Mesenchymal stem cell (in vitro differentiated cells and primary cell): ENCODE results near the gene METTL26.
A peak's percentile ranks its signal among the peaks of the same experiment; 100 is the strongest.

Experiments
- DNase-seq: peaks from one replicate; pipeline ENCODE4 v3.0.0-alpha.2; 2013
- H2AFZ ChIP-seq: one replicate; pipeline ENCODE4 v1.6.1; 2013; ENCODE audit warnings: low read depth, mild to moderate bottlenecking, control low read depth, inconsistent platforms, low read length, moderate library complexity
- H2AK5ac ChIP-seq: 2 replicates; pipeline ENCODE4 v1.6.1; 2013; ENCODE audit warnings: low read length, moderate library complexity, mild to moderate bottlenecking, inconsistent platforms; ENCODE audit not compliant: severe bottlenecking
- H2BK120ac ChIP-seq: one replicate; pipeline ENCODE4 v1.6.1; 2013; ENCODE audit warnings: low read depth, mild to moderate bottlenecking, inconsistent platforms, low read length, moderate library complexity
- H2BK12ac ChIP-seq, 2 experiments: one replicate each; pipeline ENCODE4 v1.6.1; 2013; ENCODE audit warnings: inconsistent platforms in 2 of 2, low read length in 2 of 2, mild to moderate bottlenecking in 2 of 2, moderate library complexity in 2 of 2, control low read depth in 1 of 2
- H2BK15ac ChIP-seq: one replicate; pipeline ENCODE4 v1.6.1; 2013; ENCODE audit warnings: mild to moderate bottlenecking, low read depth, inconsistent platforms; ENCODE audit not compliant: poor library complexity, severe bottlenecking
- H2BK5ac ChIP-seq: 2 replicates; pipeline ENCODE4 v1.6.1; 2013; ENCODE audit warnings: low read depth, mild to moderate bottlenecking, low read length, control low read depth, inconsistent platforms; ENCODE audit not compliant: poor library complexity, severe bottlenecking
- H3K14ac ChIP-seq, 2 experiments: one replicate each; pipeline ENCODE4 v1.6.1; 2013; ENCODE audit warnings: inconsistent platforms in 2 of 2, low read length in 2 of 2, control low read depth in 1 of 2, mild to moderate bottlenecking in 1 of 2, moderate library complexity in 1 of 2
- H3K18ac ChIP-seq, 2 experiments: one replicate each; pipeline ENCODE4 v1.6.1; 2013; ENCODE audit warnings: inconsistent platforms in 2 of 2, low read length in 2 of 2, control low read depth in 1 of 2, low read depth in 1 of 2, mild to moderate bottlenecking in 1 of 2
- H3K23ac ChIP-seq, 2 experiments: one replicate each; pipeline ENCODE4 v1.6.1; 2013; ENCODE audit warnings: inconsistent platforms in 2 of 2, low read length in 2 of 2, mild to moderate bottlenecking in 2 of 2, moderate library complexity in 2 of 2, control low read depth in 1 of 2
- H3K27ac ChIP-seq: 2 replicates; pipeline ENCODE4 v1.5.1; 2013; ENCODE audit warnings: mild to moderate bottlenecking, moderate library complexity, low read length, control low read depth, inconsistent platforms; ENCODE audit not compliant: poor library complexity, severe bottlenecking
- H3K27me3 ChIP-seq, 2 experiments: 2 replicates each; pipeline versions ENCODE4 v1.6.1 to v1.7.0; 2013; ENCODE audit warnings: low read length in 2 of 2, mild to moderate bottlenecking in 2 of 2, moderate library complexity in 2 of 2, control low read depth in 1 of 2, inconsistent platforms in 1 of 2; ENCODE audit not compliant: control insufficient read depth in 1 of 2, insufficient read depth in 1 of 2
- H3K36me3 ChIP-seq, 2 experiments: 2 replicates each; pipeline versions ENCODE4 v1.6.1 to v1.7.0; 2013; ENCODE audit warnings: low read length in 2 of 2, control low read depth in 1 of 2, inconsistent platforms in 1 of 2, low read depth in 1 of 2, mild to moderate bottlenecking in 1 of 2; ENCODE audit not compliant: insufficient read depth in 2 of 2, control insufficient read depth in 1 of 2
- H3K4ac ChIP-seq, 2 experiments: one replicate each; pipeline ENCODE4 v1.6.1; 2013; ENCODE audit warnings: inconsistent platforms in 2 of 2, low read length in 2 of 2, mild to moderate bottlenecking in 2 of 2, moderate library complexity in 2 of 2, control low read depth in 1 of 2, low read depth in 1 of 2
- H3K4me1 ChIP-seq: 2 replicates; pipeline ENCODE4 v1.6.1; 2013; ENCODE audit warnings: low read depth, low read length, control low read depth; ENCODE audit not compliant: control insufficient read depth, insufficient read depth
- H3K4me2 ChIP-seq: 2 replicates; pipeline ENCODE4 v1.6.1; 2013; ENCODE audit warnings: low read length, mild to moderate bottlenecking, inconsistent platforms; ENCODE audit not compliant: poor library complexity, severe bottlenecking
- H3K4me3 ChIP-seq, 2 experiments: 2 replicates each; pipeline versions ENCODE4 v1.5.1 to v1.7.0; 2013; ENCODE audit warnings: low read length in 2 of 2, mild to moderate bottlenecking in 2 of 2, control low read depth in 1 of 2, low read depth in 1 of 2; ENCODE audit not compliant: insufficient read depth in 1 of 2
- H3K79me1 ChIP-seq: replicated peaks from 2 replicates; pipeline ENCODE4 v1.6.1; 2013; ENCODE audit warnings: mild to moderate bottlenecking, control low read depth, low read length, inconsistent platforms; ENCODE audit not compliant: poor library complexity, severe bottlenecking
- H3K9ac ChIP-seq: 2 replicates; pipeline ENCODE4 v1.7.0; 2013; ENCODE audit warnings: mild to moderate bottlenecking, low read length, moderate library complexity
- H3K9me3 ChIP-seq: 2 replicates; pipeline ENCODE4 v1.7.0; 2013; ENCODE audit warnings: mild to moderate bottlenecking, low read length; ENCODE audit not compliant: control insufficient read depth
- H4K8ac ChIP-seq: one replicate; pipeline ENCODE4 v1.6.1; 2013; ENCODE audit warnings: inconsistent platforms, mild to moderate bottlenecking, low read length, moderate library complexity
- H4K91ac ChIP-seq: one replicate; pipeline ENCODE4 v1.6.1; 2013; ENCODE audit warnings: mild to moderate bottlenecking, low read length, inconsistent platforms
- WGBS: methylation state at CpG from one replicate; pipeline ENCODE4 v1.1.7; 2013; ENCODE audit warnings: mixed read lengths; 5-methylcytosine and 5-hydroxymethylcytosine counted together

The METTL26 gene

GRCh38 chr16:586645-587590, 49.2 kb downstream of the METTL26 start:
- H3K4ac ChIP-seq: no peak overlapping the region
- H3K27me3 ChIP-seq: no peaks in the 10 kb centered on the region
- peak overlapping the region in 1 of 2 experiments; percentile 88 for H3K4me3 ChIP-seq
- no peak overlapping the region for H3K14ac ChIP-seq
- peaks cover 6 to 20% of the 10 kb centered on the region in 2 experiments for H3K36me3 ChIP-seq
- H4K8ac ChIP-seq: no peak overlapping the region
- H3K23ac ChIP-seq: no peak overlapping the region
- peak overlapping the region; percentile 23 for H4K91ac ChIP-seq
- H2AFZ ChIP-seq: no peak overlapping the region
- peak overlapping the region in 1 of 2 experiments; percentile 13 for H3K18ac ChIP-seq
- no peaks in the 10 kb centered on the region for H3K9me3 ChIP-seq
- no peak overlapping the region for H3K4me2 ChIP-seq
- no peak overlapping the region for H2AK5ac ChIP-seq
- peaks cover 20% of the 10 kb centered on the region for H3K79me1 ChIP-seq
- 92% methylated on average over 13 of the region's 14 CpGs for WGBS
- no peak overlapping the region for H2BK12ac ChIP-seq
- peaks cover 50% of the 10 kb centered on the region for H3K4me1 ChIP-seq
- H2BK120ac ChIP-seq: no peak overlapping the region
- H2BK5ac ChIP-seq: no peak overlapping the region
- H2BK15ac ChIP-seq: no peak overlapping the region
- no peak for DNase-seq
- H3K9ac ChIP-seq: peak overlapping the region; percentile 95
- H3K27ac ChIP-seq: no peak overlapping the region

- no peak overlapping the region for H2BK120ac ChIP-seq
- H3K4me1 ChIP-seq: peaks cover 45% of the 10 kb centered on the region
- H3K9me3 ChIP-seq: no peaks in the 10 kb centered on the region
- no peak overlapping the region for H3K4ac ChIP-seq
- H2AFZ ChIP-seq: no peak overlapping the region
- H3K27me3 ChIP-seq: no peaks in the 10 kb centered on the region
- no peak overlapping the region for H2AK5ac ChIP-seq
- peaks cover 6 to 23% of the 10 kb centered on the region in 2 experiments for H3K36me3 ChIP-seq
- H3K9ac ChIP-seq: peak overlapping the region; percentile 22
- H4K91ac ChIP-seq: no peak overlapping the region
- H4K8ac ChIP-seq: no peak overlapping the region
- H3K4me3 ChIP-seq: no peak overlapping the region
- no peak for DNase-seq
- no peak overlapping the region for H3K4me2 ChIP-seq
- no peak overlapping the region for H2BK15ac ChIP-seq
- H3K27ac ChIP-seq: no peak overlapping the region
- H3K23ac ChIP-seq: no peak overlapping the region
- H3K79me1 ChIP-seq: peaks cover 19% of the 10 kb centered on the region
- no peak overlapping the region for H3K18ac ChIP-seq
- H2BK12ac ChIP-seq: peak overlapping the region in 1 of 2 experiments; percentile 1
- H3K14ac ChIP-seq: no peak overlapping the region
- H2BK5ac ChIP-seq: no peak overlapping the region
- 71% methylated on average over 16 of the region's 16 CpGs for WGBS
These were observed 50.0 kb downstream of the METTL26 start for GRCh38 chr16:586047-586644.

GRCh38 chr16:585351-585750, 50.8 kb downstream of the METTL26 start:
- 68% methylated on average over 10 of the region's 10 CpGs for WGBS
- H3K36me3 ChIP-seq: peaks cover 11 to 31% of the 10 kb centered on the region in 2 experiments

More at GRCh38 chr16:585351-585750, 50.8 kb downstream of the METTL26 start:
- Histone ChIP-seq H2AK5ac (no peak overlapping the region), H3K14ac (no peak overlapping the region), H3K4ac (no peak overlapping the region), H3K4me1 (peaks cover 38% of the 10 kb centered on the region), H3K23ac (no peak overlapping the region), H3K27me3 (no peaks in the 10 kb centered on the region), H3K9me3 (no peaks in the 10 kb centered on the region), H2BK12ac (peak overlapping the region in 1 of 2 experiments; percentile 30), H2BK15ac (peak overlapping the region; percentile 33), H3K4me2 (no peak overlapping the region), H2BK5ac (no peak overlapping the region), H3K9ac (no peak overlapping the region), H4K8ac (no peak overlapping the region), H3K27ac (no peak overlapping the region), H2BK120ac (no peak overlapping the region), H2AFZ (no peak overlapping the region), H3K79me1 (peaks cover 13% of the 10 kb centered on the region), H3K4me3 (no peak overlapping the region), H3K18ac (peak overlapping the region in 1 of 2 experiments; percentile 57), H4K91ac (no peak overlapping the region)
- DNase-seq: no peak
